ENCODE data around the gene DPPA5. TPM values are rescaled to one million over a fixed set of nuclear protein-coding genes. Genes with fewer than 3 reads are reported as not detected.

Gene DPPA5
- total and polyA plus RNA-seq, 12 donors: not detected

GRCh38 chr6:73339340-73339739, 14.7 kb downstream of the DPPA5 start:
- WGBS, 4 donors: 55 to 68% (median 65%) methylated on average over 3 of the region's 3 CpGs

DNA sequence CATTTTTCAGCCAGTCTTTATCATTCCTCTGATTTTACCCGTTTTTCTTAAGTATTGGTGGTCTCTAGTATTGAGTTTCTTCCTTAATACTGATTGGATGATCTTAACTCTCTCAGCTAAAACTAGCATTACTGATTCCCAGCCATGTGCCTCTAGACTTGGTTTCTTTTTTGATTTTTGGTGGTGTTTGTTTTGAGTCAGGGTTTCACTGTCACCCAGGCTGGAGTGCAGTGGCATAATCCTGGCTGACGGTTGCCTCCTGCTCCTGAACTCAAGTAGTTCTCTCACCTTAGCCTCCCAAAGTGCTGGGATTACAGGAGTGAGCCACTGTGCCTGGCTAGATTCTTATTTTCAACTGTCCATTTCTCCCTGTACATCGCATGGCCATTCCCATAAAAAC, 24.9 kb downstream of the DPPA5 start:
- intact Hi-C loops (cut with DNase I): loop anchor here in 1 of 2 donors (5.0 to 10.0 kb wide), 2 partner anchors 42 to 914 kb away; no protein-coding TSS in a partner anchor
- no peak for TF ChIP-seq POLR2A (IDR thresholded peaks at IDR 0.05)
- TF ChIP-seq CTCF (IDR thresholded peaks at IDR 0.05): no peak
- no peak overlapping the region for H3K4me3 ChIP-seq
- H3K27me3 ChIP-seq: no peaks in the 10 kb centered on the region
- WGBS, 4 donors: 59 to 71% (median 62%) methylated on average over 3 of the region's 3 CpGs
- H3K9me3 ChIP-seq (replicated peaks in 1 of 3): no peaks in the 10 kb centered on the region
- no peak for DNase-seq
- H3K4me1 ChIP-seq (replicated peaks in 1 of 2): no peaks in the 10 kb centered on the region
- no peaks in the 10 kb centered on the region for H3K36me3 ChIP-seq (replicated peaks in 1 of 2)
- H3K27ac ChIP-seq: no peak overlapping the region

More at GRCh38 chr6:73339340-73339739, 14.7 kb downstream of the DPPA5 start:
- no peaks in the 10 kb centered on the region for H3K27me3 ChIP-seq
- no peaks in the 10 kb centered on the region for H3K4me1 ChIP-seq (replicated peaks in 1 of 2)
- H3K4me3 ChIP-seq: no peak overlapping the region
- intact Hi-C loops (cut with DNase I): no loop called here
- no peaks in the 10 kb centered on the region for H3K36me3 ChIP-seq (replicated peaks in 1 of 2)
- TF ChIP-seq POLR2A (IDR thresholded peaks at IDR 0.05) (no peak), CTCF (IDR thresholded peaks at IDR 0.05) (no peak)
- no peak for DNase-seq
- H3K27ac ChIP-seq: no peak overlapping the region
- no peaks in the 10 kb centered on the region for H3K9me3 ChIP-seq (replicated peaks in 1 of 3)

DNA sequence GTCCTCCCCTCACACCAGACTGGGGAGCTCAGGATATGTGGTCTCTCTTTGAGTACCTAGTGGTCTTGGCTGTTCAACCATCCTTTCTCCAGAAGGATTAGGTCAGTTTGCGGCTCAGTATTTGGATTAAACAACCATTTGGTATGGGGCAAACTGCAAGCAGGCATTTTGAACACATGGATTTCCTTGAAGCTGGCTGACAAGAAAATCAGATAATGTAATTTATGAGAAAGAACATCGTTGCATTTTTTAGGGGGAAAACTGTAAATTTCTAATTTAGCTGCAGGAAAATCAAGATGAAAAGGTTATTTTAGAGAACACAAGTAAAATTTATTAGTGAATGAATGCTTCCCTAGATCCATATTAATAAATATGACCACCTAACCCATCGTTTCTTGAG, 25.3 kb downstream of the DPPA5 start:
- no peak for DNase-seq
- TF ChIP-seq POLR2A (IDR thresholded peaks at IDR 0.05): no peak
- WGBS, 4 donors: 48 to 56% (median 53%) methylated on average over 3 of the region's 3 CpGs
- H3K36me3 ChIP-seq (replicated peaks in 1 of 2): no peaks in the 10 kb centered on the region
- no peaks in the 10 kb centered on the region for H3K9me3 ChIP-seq (replicated peaks in 1 of 3)
- intact Hi-C loops (cut with DNase I): loop anchor here in 1 of 2 donors (5.0 to 10.0 kb wide), 2 partner anchors 41 to 914 kb away; no protein-coding TSS in a partner anchor
- H3K4me3 ChIP-seq: no peak overlapping the region
- no peaks in the 10 kb centered on the region for H3K27me3 ChIP-seq
- no peak overlapping the region for H3K27ac ChIP-seq
- no peaks in the 10 kb centered on the region for H3K4me1 ChIP-seq (replicated peaks in 1 of 2)

GRCh38 chr6:73325656-73326055, 28.4 kb downstream of the DPPA5 start:
- no peaks in the 10 kb centered on the region for H3K27me3 ChIP-seq
- no peak overlapping the region for H3K4me3 ChIP-seq
- H3K9me3 ChIP-seq (replicated peaks in 1 of 3): no peaks in the 10 kb centered on the region
- intact Hi-C loops (cut with DNase I): loop anchor here in 1 of 2 donors (5.0 to 10.0 kb wide), 2 partner anchors 38 to 911 kb away; no protein-coding TSS in a partner anchor
- TF ChIP-seq CTCF (IDR thresholded peaks at IDR 0.05) (no peak), POLR2A (IDR thresholded peaks at IDR 0.05) (no peak)
- H3K36me3 ChIP-seq (replicated peaks in 1 of 2): no peaks in the 10 kb centered on the region
- no peaks in the 10 kb centered on the region for H3K4me1 ChIP-seq (replicated peaks in 1 of 2)
- WGBS, 4 donors: 85 to 90% (median 87%) methylated on average over 3 of the region's 3 CpGs
- DNase-seq: no peak
- H3K27ac ChIP-seq: no peak overlapping the region

- Histone ChIP-seq H3K4me1 (replicated peaks in 1 of 2) (no peaks in the 10 kb centered on the region), H3K9me3 (replicated peaks in 1 of 3) (no peaks in the 10 kb centered on the region), H3K27me3 (no peaks in the 10 kb centered on the region), H3K27ac (no peak overlapping the region), H3K36me3 (replicated peaks in 1 of 2) (no peaks in the 10 kb centered on the region), H3K4me3 (no peak overlapping the region)
- intact Hi-C loops (cut with DNase I): loop anchor here in 1 of 2 donors (10.0 kb wide), 1 partner anchor 909 kb away; no protein-coding TSS in a partner anchor
- DNase-seq: no peak
- 88 to 97% (median 93%) methylated on average over 2 of the region's 2 CpGs for WGBS, 4 donors
- TF ChIP-seq POLR2A (IDR thresholded peaks at IDR 0.05) (no peak), CTCF (IDR thresholded peaks at IDR 0.05) (no peak)
These were observed 30.8 kb downstream of the DPPA5 start for GRCh38 chr6:73323323-73323722.
